Adrenal gland (tissue), 12 donors: Measurements from ENCODE around the gene ATXN3L. TPM values are rescaled to one million over a fixed set of nuclear protein-coding genes. Genes with fewer than 3 reads are reported as not detected.

Source experiments
- DNase-seq, 7 donors: peaks; one replicate each; pipeline ENCODE4 v3.0.0-alpha.2; 2019 to 2020
- H3K27ac ChIP-seq, 5 donors: fragments of 200-600 bp; sonication (generic) in 4 of 5; 1 replicate in 3 of 5; 2 replicates in 2 of 5; pipeline versions ENCODE4 v1.5.1 to v1.8.0; 2016 to 2020; ENCODE audit warnings: mild to moderate bottlenecking in 1 of 5
- H3K27me3 ChIP-seq: fragments of 200-600 bp; 2 replicates; pipeline ENCODE4 v1.8.0; 2021
- H3K36me3 ChIP-seq, 2 donors: fragments of 200-600 bp; replicated peaks in 1 of 2; 1 replicate in 1 of 2; 2 replicates in 1 of 2; pipeline versions ENCODE4 v1.5.1 to v1.8.0; 2018 to 2022
- H3K4me1 ChIP-seq, 2 donors: fragments of 200-600 bp; replicated peaks in 1 of 2; 1 replicate in 1 of 2; 2 replicates in 1 of 2; pipeline versions ENCODE4 v1.5.1 to v1.8.0; 2018 to 2021
- H3K4me3 ChIP-seq, 4 donors: fragments of 200-600 bp; sonication (generic) in 3 of 4; one replicate each; pipeline ENCODE4 v1.5.1; 2016 to 2018
- H3K9me3 ChIP-seq, 3 donors: fragments of 200-600 bp; sonication (generic) in 1 of 3; replicated peaks in 1 of 3; 1 replicate in 2 of 3; 2 replicates in 1 of 3; pipeline versions ENCODE4 v1.5.1 to v1.8.0; 2016 to 2021
- POLR2A ChIP-seq, 2 donors: fragments of 450-650 bp; IDR thresholded peaks; one replicate each; pipeline ENCODE4 v1.6.1; 2017; ENCODE audit warnings: antibody characterized with exemption in 2 of 2, mild to moderate bottlenecking in 2 of 2, moderate library complexity in 1 of 2
- WGBS, 4 donors: extraction: QIAGEN DNeasy Blood & Tissue Kit in 2 of 4; methylation state at CpG; one replicate each; pipeline versions ENCODE4 v1.1.5 to v1.1.7; 2013 to 2017; 5-methylcytosine and 5-hydroxymethylcytosine counted together
- intact Hi-C, 2 donors: fragments of 100-400 bp; cut with DNase I; formaldehyde crosslinking; loops; one replicate each; pipeline versions ENCODE4 v1.14.1 to v1.15.0; 2022 to 2023
- polyA plus RNA-seq, 3 donors: library from polyadenylated mRNA; stranded (reverse); fragments of 200-250 nt in 2 of 3; fragments of 350-450 nt in 1 of 3; fragmentation: Illumina TruSeq in 1 of 3; extraction: RNeasy Lipid Tissue Mini Kit (QIAGEN cat#74804) in 1 of 3; gene quantifications; one replicate each; pipeline ENCODE4 v1.2.3, GENCODE V29; 2013 to 2014
- total RNA-seq, 9 donors: library from RNA; depleted of rRNA in 4 of 9; stranded (reverse); fragments of >200 nt in 4 of 9; fragments of 120-200 nt in 1 of 9; fragmentation: NEBNext Ultra II Directional in 1 of 9; extraction: Animal tissue kit (Norgen Biotek cat#: 25700) in 1 of 9; gene quantifications; one replicate each; pipeline versions ENCODE4 v1.1.0 to v1.2.4, GENCODE V29; 2013 to 2023
- TF ChIP-seq, protein P1 (sequence below), 6 experiments: fragments of 450-650 bp in 4 of 6; fragments of 200-600 bp in 2 of 6; sonication (generic) in 1 of 6; IDR thresholded peaks; 1 replicate in 5 of 6; 2 replicates in 1 of 6; pipeline versions ENCODE4 v1.5.1 to v1.8.0; 2016 to 2021; ENCODE audit warnings: antibody characterized with exemption in 6 of 6, mild to moderate bottlenecking in 2 of 6, moderate library complexity in 1 of 6
- donor health status: healthy with polysubstance abuse.
- donor health status: Bipolar disorder and iron deficiency.
- donor health status: DM: yes; HTN: yes; CAD: no.
- donor health status: DM: no; HTN: no; CAD: no.
- donor health status: DM: no; HTN: no; CAD: no.
- donor health status: DM: yes; HTN: yes; CAD: no.

ATXN3L gene
- total and polyA plus RNA-seq, 12 donors = not detected

DNA sequence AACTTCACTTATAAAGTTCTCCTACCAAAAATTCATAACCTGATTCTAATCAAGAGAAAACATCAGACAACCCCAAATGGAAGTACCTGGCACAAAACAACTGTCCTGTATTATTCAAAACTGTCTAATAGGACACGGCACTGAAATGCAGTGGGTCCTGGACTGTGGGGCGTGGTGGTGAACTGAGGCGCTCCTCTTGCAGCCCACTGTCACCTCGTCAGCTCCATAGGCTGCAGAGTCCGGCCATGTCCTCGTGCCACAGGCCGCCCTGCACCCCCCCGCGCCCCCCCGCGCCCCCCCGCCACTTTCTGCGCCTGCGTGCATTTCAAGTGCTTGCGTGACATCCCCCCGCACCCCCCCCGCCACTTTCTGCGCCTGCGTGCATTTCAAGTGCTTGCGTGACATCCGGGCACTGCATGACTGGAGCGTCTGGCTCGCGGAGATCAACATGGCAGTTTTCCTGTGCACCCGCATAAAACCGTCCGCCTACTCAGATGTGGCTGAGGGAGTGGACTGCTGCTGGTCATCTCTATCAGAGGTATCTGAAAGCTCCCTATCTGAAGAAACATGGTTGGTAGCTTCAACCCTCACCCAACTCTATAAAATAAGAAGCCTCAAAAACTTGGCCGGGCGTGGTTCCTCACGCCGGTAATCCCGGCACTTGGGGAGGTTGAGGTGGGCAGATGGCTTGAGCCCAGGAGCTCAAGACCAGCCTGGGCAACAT lies 28.8 kb downstream of the ATXN3L start:
- H3K4me1 ChIP-seq = no peaks in the 10 kb centered on the region
- no peaks in the 10 kb centered on the region for H3K36me3 ChIP-seq
- intact Hi-C loops = no loop called here
- TF ChIP-seq POLR2A (IDR thresholded peaks at IDR 0.05) = no peak
- TF ChIP-seq, protein P1, sequence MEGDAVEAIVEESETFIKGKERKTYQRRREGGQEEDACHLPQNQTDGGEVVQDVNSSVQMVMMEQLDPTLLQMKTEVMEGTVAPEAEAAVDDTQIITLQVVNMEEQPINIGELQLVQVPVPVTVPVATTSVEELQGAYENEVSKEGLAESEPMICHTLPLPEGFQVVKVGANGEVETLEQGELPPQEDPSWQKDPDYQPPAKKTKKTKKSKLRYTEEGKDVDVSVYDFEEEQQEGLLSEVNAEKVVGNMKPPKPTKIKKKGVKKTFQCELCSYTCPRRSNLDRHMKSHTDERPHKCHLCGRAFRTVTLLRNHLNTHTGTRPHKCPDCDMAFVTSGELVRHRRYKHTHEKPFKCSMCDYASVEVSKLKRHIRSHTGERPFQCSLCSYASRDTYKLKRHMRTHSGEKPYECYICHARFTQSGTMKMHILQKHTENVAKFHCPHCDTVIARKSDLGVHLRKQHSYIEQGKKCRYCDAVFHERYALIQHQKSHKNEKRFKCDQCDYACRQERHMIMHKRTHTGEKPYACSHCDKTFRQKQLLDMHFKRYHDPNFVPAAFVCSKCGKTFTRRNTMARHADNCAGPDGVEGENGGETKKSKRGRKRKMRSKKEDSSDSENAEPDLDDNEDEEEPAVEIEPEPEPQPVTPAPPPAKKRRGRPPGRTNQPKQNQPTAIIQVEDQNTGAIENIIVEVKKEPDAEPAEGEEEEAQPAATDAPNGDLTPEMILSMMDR (IDR thresholded peaks at IDR 0.05) = no peak
- WGBS, 4 donors = 91 to 97% (median 94%) methylated on average over 16 to 32 of the region's 32 CpGs
- no peaks in the 10 kb centered on the region for H3K9me3 ChIP-seq
- no peak for DNase-seq
- H3K27me3 ChIP-seq = no peaks in the 10 kb centered on the region
- no peak overlapping the region for H3K4me3 ChIP-seq
- H3K27ac ChIP-seq = no peak overlapping the region

DNA sequence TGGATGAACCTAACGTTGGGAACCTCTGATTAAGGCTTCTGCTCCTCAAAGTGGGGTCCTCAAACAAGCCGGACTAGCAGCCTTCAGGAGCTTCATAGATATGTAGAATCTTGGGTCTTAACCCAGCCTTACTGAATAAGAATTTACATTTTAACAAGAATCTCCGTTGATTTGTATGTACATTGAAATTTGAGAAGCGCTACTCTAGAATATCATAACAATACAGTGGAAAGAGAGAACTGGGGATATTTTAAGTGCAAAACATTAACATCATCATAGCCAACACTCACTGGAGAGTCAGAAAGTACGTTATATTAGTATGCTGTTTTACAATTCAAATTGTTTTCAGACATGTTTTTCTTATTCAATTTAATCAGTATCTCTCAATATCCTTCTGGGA lies 31.2 kb downstream of the ATXN3L start:
- Histone ChIP-seq H3K9me3 (no peaks in the 10 kb centered on the region), H3K4me1 (no peaks in the 10 kb centered on the region), H3K27ac (no peak overlapping the region), H3K4me3 (no peak overlapping the region), H3K27me3 (no peaks in the 10 kb centered on the region), H3K36me3 (no peaks in the 10 kb centered on the region)
- TF ChIP-seq, protein P1 (IDR thresholded peaks at IDR 0.05) = no peak
- TF ChIP-seq POLR2A (IDR thresholded peaks at IDR 0.05) = no peak
- no peak for DNase-seq
- intact Hi-C loops = no loop called here
- 79 to 89% (median 85%) methylated on average over 3 to 5 of the region's 5 CpGs for WGBS, 4 donors

DNA sequence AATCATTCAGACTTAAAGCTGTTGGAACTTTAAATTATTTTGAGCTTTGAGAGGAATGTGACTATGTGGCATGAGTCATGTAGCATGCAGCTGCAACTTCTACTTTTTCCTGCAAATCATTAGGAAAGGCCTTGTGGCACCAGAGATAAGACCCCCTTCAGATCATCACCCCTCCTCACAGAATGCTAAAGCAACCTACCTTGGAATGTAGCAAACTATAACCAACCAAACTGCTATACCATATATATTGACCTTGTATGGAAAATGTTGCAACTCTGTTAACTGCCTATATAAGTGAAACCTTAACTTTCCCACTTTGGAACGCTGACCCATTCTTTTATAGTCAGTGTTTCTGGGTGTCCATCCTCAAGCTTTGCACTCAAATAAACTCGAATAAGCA lies 32.0 kb downstream of the ATXN3L start:
- TF ChIP-seq, protein P1 (IDR thresholded peaks at IDR 0.05) = no peak
- WGBS, 4 donors = 60 to 68% (median 64%) methylated on average over 2 of the region's 2 CpGs
- H3K9me3 ChIP-seq = no peaks in the 10 kb centered on the region
- no peaks in the 10 kb centered on the region for H3K27me3 ChIP-seq
- H3K36me3 ChIP-seq = no peaks in the 10 kb centered on the region
- DNase-seq = no peak
- H3K4me3 ChIP-seq = no peak overlapping the region
- no peak overlapping the region for H3K27ac ChIP-seq
- H3K4me1 ChIP-seq = no peaks in the 10 kb centered on the region
- intact Hi-C loops = no loop called here

DNA sequence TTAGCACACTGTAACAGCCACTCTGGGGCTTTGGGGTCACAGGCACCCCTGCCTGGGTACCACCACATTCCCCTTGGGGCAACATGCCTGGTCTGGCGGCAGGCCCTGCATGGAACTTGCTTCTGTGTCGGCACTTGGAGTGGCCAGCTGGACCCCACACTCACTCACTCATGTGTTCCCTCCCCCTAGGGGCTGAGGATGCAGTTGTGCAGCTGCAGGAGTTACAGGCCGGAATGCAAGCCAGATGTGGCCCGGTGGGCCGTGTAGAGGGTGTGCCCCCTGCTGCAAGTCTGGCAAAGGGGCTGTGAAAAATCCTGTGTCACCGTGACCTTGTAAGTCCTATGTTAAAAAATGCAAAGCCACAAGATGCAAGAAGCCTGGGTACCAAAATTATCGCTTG lies 34.2 kb downstream of the ATXN3L start:
- intact Hi-C loops = no loop called here
- WGBS, 4 donors = 73 to 100% (median 90%) methylated on average over 2 to 7 of the region's 7 CpGs
- TF ChIP-seq POLR2A (IDR thresholded peaks at IDR 0.05) = no peak
- TF ChIP-seq, protein P1 (IDR thresholded peaks at IDR 0.05) = no peak

More for the DNA sequence above, 34.2 kb downstream of the ATXN3L start:
- Histone ChIP-seq H3K4me3 (no peak overlapping the region), H3K36me3 (no peaks in the 10 kb centered on the region), H3K4me1 (no peaks in the 10 kb centered on the region), H3K27ac (no peak overlapping the region), H3K27me3 (no peaks in the 10 kb centered on the region), H3K9me3 (no peaks in the 10 kb centered on the region)
- no peak for DNase-seq
